ENCODE measurements around the gene GOPC.

DNA sequence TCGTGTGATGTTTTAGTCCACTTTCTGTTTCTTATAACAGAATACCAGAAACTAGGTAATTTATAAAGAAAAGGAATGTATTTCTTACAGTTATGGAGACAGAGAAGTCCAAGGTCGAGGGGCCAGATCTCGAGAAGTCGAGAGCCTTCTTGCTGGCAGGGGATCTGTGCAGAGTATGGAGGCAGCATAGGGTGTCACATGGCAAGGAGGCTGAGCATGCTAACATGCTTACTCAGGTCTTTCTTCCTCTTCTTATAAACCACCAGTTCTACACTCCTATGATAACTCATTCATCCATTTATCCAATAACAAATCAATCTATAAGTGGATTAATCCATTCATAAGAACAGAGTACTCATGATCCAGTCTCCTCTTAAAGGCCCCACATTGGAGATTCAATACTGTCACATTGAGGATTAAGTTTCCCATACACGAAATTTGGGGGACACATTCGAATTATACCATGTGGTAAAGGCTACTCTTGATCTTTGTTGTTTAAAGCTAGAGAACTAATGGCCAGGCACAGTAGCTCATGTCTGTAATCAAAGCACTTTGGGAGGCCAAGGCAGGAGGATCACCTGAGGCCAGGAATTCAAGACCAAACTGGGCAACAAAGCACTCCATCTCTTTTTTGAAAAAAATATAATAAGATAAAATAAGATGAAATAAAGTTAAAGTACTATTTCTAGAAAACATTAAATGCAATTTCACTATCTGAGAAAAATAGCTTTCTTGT is 2.1 kb downstream of the GOPC start:
- no peak for TF ChIP-seq EZH2phosphoT487 (IDR thresholded peaks at IDR 0.05; ENCODE audit: low read length)
- TF ChIP-seq CTCF (IDR thresholded peaks at IDR 0.05; ENCODE audit: low read length): no peak

Measured in MM.1S (cell line).